SK-N-SH (cell line): ENCODE results near the gene TBC1D8.

Source experiments
- EP300 ChIP-seq, 2 experiments: IDR thresholded peaks; 2 replicates each; pipeline versions ENCODE4 v1.4.0 to v1.6.1; 2012; ENCODE audit warnings: borderline replicate concordance in 1 of 2, low read depth in 1 of 2, low read length in 1 of 2
- EZH2phosphoT487 ChIP-seq: fragments of 200-600 bp; sonication (generic); IDR thresholded peaks from 2 replicates; pipeline ENCODE4 v1.6.1; 2017; ENCODE audit warnings: low read depth, mixed run types, mild to moderate bottlenecking, antibody characterized with exemption, moderate library complexity, borderline replicate concordance
- FOSL2 ChIP-seq: IDR thresholded peaks from 2 replicates; pipeline ENCODE4 v1.4.0; 2012; ENCODE audit warnings: low read depth, mild to moderate bottlenecking, moderate library complexity, borderline replicate concordance
- FOXJ3 ChIP-seq: sonication (generic); formaldehyde crosslinking; IDR thresholded peaks from 2 replicates; pipeline ENCODE4 v1.5.1; 2020; ENCODE audit warnings: mild to moderate bottlenecking, missing genetic modification reagents
- FOXM1 ChIP-seq: IDR thresholded peaks from 2 replicates; pipeline ENCODE4 v1.4.0; 2012; ENCODE audit warnings: low read depth, mild to moderate bottlenecking
- MXI1 ChIP-seq: IDR thresholded peaks from 2 replicates; pipeline ENCODE4 v1.6.1; 2012; ENCODE audit warnings: mild to moderate bottlenecking, low read depth, low read length, improper control_type of control experiment
- NRF1 ChIP-seq: IDR thresholded peaks from 2 replicates; pipeline ENCODE4 v1.6.1; 2012; ENCODE audit warnings: low read depth, mild to moderate bottlenecking, low read length
- POLR2AphosphoS5 ChIP-seq: IDR thresholded peaks from 2 replicates; pipeline ENCODE4 v1.6.1; 2012; ENCODE audit warnings: low read depth, low read length
- REST ChIP-seq: IDR thresholded peaks from 2 replicates; pipeline ENCODE4 v1.6.1; 2012; ENCODE audit warnings: mild to moderate bottlenecking, low read depth, low read length, moderate library complexity
- SIN3A ChIP-seq: IDR thresholded peaks from 2 replicates; pipeline ENCODE4 v1.6.1; 2012; ENCODE audit warnings: low read depth, mild to moderate bottlenecking, low read length, moderate library complexity, borderline replicate concordance
- USF2 ChIP-seq: fragments of 150-350 bp; IDR thresholded peaks from 2 replicates; pipeline ENCODE4 v1.6.1; 2017; ENCODE audit warnings: antibody characterized with exemption, low read length, low read depth, borderline replicate concordance
- TF ChIP-seq, protein P1 (sequence below): fragments of 200-600 bp; sonication (generic); IDR thresholded peaks from 2 replicates; pipeline ENCODE4 v1.6.1; 2017; ENCODE audit warnings: antibody characterized with exemption, mild to moderate bottlenecking, moderate library complexity
- TF ChIP-seq, protein P2 (sequence below): IDR thresholded peaks from 2 replicates; pipeline ENCODE4 v1.4.0; 2012; ENCODE audit warnings: low read depth

DNA sequence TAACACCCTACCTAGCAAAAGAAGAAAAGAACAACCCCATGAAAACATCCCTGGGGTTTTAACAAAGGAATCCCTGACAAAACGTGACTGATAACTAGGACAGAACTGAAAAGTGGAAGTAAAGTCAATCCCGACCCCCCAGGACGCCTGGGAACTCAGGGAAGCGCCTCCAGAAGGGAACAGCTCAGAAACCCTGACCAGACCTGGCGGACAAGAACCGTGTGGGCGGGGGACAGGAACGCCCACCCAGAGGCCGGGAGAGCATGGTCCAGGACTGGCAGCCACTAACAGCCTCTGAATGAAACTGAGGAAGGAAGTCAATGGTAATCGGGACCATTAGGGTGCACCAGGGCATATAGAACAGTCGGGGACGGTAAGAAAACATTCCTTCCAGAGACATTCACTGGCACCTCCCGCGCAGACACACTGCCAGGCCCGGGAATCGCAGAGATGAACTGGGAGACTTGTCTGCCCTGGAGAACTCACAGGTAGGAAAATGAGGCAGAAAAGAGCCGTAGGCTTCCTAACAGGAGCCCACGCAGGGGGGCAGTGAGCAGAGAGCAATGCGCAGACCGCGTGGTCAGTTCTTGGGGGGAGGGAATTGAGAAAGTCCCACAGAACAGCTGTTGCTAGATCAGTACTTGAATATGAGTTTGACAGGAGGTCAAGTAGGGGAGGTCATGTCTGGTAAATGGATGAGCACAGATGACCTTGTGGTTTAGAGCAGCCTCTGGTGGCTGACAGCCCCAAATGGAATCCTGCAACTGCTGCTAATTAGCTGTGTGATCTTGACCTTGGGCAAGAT is 1.3 kb upstream of the TBC1D8 start:
- TF ChIP-seq, protein P1, sequence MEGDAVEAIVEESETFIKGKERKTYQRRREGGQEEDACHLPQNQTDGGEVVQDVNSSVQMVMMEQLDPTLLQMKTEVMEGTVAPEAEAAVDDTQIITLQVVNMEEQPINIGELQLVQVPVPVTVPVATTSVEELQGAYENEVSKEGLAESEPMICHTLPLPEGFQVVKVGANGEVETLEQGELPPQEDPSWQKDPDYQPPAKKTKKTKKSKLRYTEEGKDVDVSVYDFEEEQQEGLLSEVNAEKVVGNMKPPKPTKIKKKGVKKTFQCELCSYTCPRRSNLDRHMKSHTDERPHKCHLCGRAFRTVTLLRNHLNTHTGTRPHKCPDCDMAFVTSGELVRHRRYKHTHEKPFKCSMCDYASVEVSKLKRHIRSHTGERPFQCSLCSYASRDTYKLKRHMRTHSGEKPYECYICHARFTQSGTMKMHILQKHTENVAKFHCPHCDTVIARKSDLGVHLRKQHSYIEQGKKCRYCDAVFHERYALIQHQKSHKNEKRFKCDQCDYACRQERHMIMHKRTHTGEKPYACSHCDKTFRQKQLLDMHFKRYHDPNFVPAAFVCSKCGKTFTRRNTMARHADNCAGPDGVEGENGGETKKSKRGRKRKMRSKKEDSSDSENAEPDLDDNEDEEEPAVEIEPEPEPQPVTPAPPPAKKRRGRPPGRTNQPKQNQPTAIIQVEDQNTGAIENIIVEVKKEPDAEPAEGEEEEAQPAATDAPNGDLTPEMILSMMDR: peak; percentile 61
- TF ChIP-seq, protein P2, sequence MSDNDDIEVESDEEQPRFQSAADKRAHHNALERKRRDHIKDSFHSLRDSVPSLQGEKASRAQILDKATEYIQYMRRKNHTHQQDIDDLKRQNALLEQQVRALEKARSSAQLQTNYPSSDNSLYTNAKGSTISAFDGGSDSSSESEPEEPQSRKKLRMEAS: no peak
- TF ChIP-seq POLR2AphosphoS5 (no peak), REST (no peak), EP300 (IDR thresholded peaks at IDR 0.05; ENCODE audit: borderline replicate concordance in 1 of 2, low read depth in 1 of 2, low read length in 1 of 2) (no peak), USF2 (no peak), SIN3A (no peak), EZH2phosphoT487 (no peak), FOXJ3 (no peak), MXI1 (no peak), NRF1 (no peak), FOSL2 (no peak), FOXM1 (no peak)
